ENCODE data around the gene PEAR1. TPM values are rescaled to one million over a fixed set of nuclear protein-coding genes. Genes with fewer than 3 reads are reported as not detected.
A peak's percentile ranks its signal among the peaks of the same experiment; 100 is the strongest.

Gene PEAR1
- 9.9 TPM for total RNA-seq

GRCh38 chr1:156893048-156893953 is at the start of gene PEAR1:
TSS of gene PEAR1 (plus strand) at chr1:156893718. CDS start at chr1:156903927, 10,209 bp downstream.
- peak; percentile 24 for DNase-seq (ENCODE audit: low spot score)

- DNase-seq (ENCODE audit: low spot score): no peak
These were observed 49.4 kb upstream of the PEAR1 start for GRCh38 chr1:156844102-156844501.

GRCh38 chr1:156844638-156845037 is 48.9 kb upstream of the PEAR1 start:
- no peak for DNase-seq (ENCODE audit: low spot score)

- DNase-seq (ENCODE audit: low spot score): no peak
These were observed 48.2 kb upstream of the PEAR1 start for GRCh38 chr1:156845055-156845952.

- no peak for DNase-seq (ENCODE audit: low spot score)
These were observed 47.5 kb upstream of the PEAR1 start for GRCh38 chr1:156845953-156846545.

GRCh38 chr1:156846643-156847042 is 46.9 kb upstream of the PEAR1 start:
- DNase-seq (ENCODE audit: low spot score): no peak

- no peak for DNase-seq (ENCODE audit: low spot score)
These were observed 45.7 kb upstream of the PEAR1 start for GRCh38 chr1:156847591-156848460.

GRCh38 chr1:156848461-156849150 is 44.9 kb upstream of the PEAR1 start:
- DNase-seq (ENCODE audit: low spot score): peak; percentile 46

GRCh38 chr1:156849151-156849496 is 44.4 kb upstream of the PEAR1 start:
- no peak for DNase-seq (ENCODE audit: low spot score)

- DNase-seq (ENCODE audit: low spot score): no peak
These were observed 41.6 kb upstream of the PEAR1 start for GRCh38 chr1:156851779-156852417.

GRCh38 chr1:156852418-156852874 is 41.1 kb upstream of the PEAR1 start:
- peak; percentile 28 for DNase-seq (ENCODE audit: low spot score)

- DNase-seq (ENCODE audit: low spot score): no peak
These were observed 39.8 kb upstream of the PEAR1 start for GRCh38 chr1:156853761-156854160.

- DNase-seq (ENCODE audit: low spot score): no peak
These were observed 38.9 kb upstream of the PEAR1 start for GRCh38 chr1:156854634-156855033.

- DNase-seq (ENCODE audit: low spot score): no peak
These were observed 37.2 kb upstream of the PEAR1 start for GRCh38 chr1:156856282-156856785.

GRCh38 chr1:156857532-156857931 is 36.0 kb upstream of the PEAR1 start:
- DNase-seq (ENCODE audit: low spot score): no peak

- DNase-seq (ENCODE audit: low spot score): no peak
These were observed 35.0 kb upstream of the PEAR1 start for GRCh38 chr1:156858555-156858956.

- DNase-seq (ENCODE audit: low spot score): no peak
These were observed 34.5 kb upstream of the PEAR1 start, which contains the start of gene INSRR for GRCh38 chr1:156858959-156859522. TSS of gene INSRR (minus strand) at chr1:156859117. CDS start at chr1:156858621, 496 bp downstream.

- no peak for DNase-seq (ENCODE audit: low spot score)
These were observed 33.9 kb upstream of the PEAR1 start for GRCh38 chr1:156859523-156860112.

GRCh38 chr1:156860113-156860627 is 33.3 kb upstream of the PEAR1 start:
- DNase-seq (ENCODE audit: low spot score): peak; percentile 20
